HL-60 (cell line): ENCODE measurements around the gene BDH1.

Source experiments
- DNase-seq, 2 experiments: peaks; one replicate each; pipeline ENCODE4 v3.0.0-alpha.2; 2010 to 2020; ENCODE audit warnings: low read depth in 1 of 2, low spot score in 1 of 2
- H3K27ac ChIP-seq: fragments of 250-450 bp; sonication (Bioruptor Pico); replicated peaks from 2 replicates; pipeline ENCODE4 v1.5.1; 2020; ENCODE audit warnings: mild to moderate bottlenecking, moderate library complexity
- H3K27me3 ChIP-seq: fragments of 250-450 bp; sonication (Bioruptor Pico); 2 replicates; pipeline ENCODE4 v1.5.1; 2021; ENCODE audit warnings: mild to moderate bottlenecking, moderate library complexity; ENCODE audit not compliant: insufficient read depth, poor library complexity, severe bottlenecking
- H3K4me3 ChIP-seq: replicated peaks from 2 replicates; pipeline ENCODE4 v1.5.1; 2011; ENCODE audit warnings: mild to moderate bottlenecking, control low read depth, low read length; ENCODE audit not compliant: insufficient read depth
- CTCF ChIP-seq: IDR thresholded peaks from one replicate; pipeline ENCODE4 v1.5.1; 2011; ENCODE audit warnings: low read length, control low read depth, inconsistent platforms; ENCODE audit not compliant: insufficient read depth
- GABPA ChIP-seq: IDR thresholded peaks from 2 replicates; pipeline ENCODE4 v1.6.1; 2012; ENCODE audit warnings: low read depth
- POLR2AphosphoS5 ChIP-seq: IDR thresholded peaks from 2 replicates; pipeline ENCODE4 v1.6.1; 2012; ENCODE audit warnings: low read depth
- REST ChIP-seq: IDR thresholded peaks from 2 replicates; pipeline ENCODE4 v1.6.1; 2012; ENCODE audit warnings: low read depth; ENCODE audit not compliant: insufficient replicate concordance
- SPI1 ChIP-seq: IDR thresholded peaks from 2 replicates; pipeline ENCODE4 v1.6.1; 2012; ENCODE audit warnings: low read depth, mild to moderate bottlenecking, borderline replicate concordance

Gene BDH1

GRCh38 chr3:197521277-197522182, 34.2 kb downstream of the BDH1 start:
- DNase-seq, result no peak
- H3K27ac ChIP-seq, result no peak overlapping the region
- no peaks in the 10 kb centered on the region for H3K27me3 ChIP-seq
- H3K4me3 ChIP-seq, result no peak overlapping the region
- TF ChIP-seq SPI1, result no peak
- no peak for TF ChIP-seq GABPA
- no peak for TF ChIP-seq CTCF
- no peak for TF ChIP-seq REST
- TF ChIP-seq POLR2AphosphoS5, result no peak

GRCh38 chr3:197520311-197521276, 35.2 kb downstream of the BDH1 start:
- no peaks in the 10 kb centered on the region for H3K27me3 ChIP-seq
- TF ChIP-seq REST (no peak), SPI1 (no peak), POLR2AphosphoS5 (no peak), CTCF (no peak), GABPA (no peak)
- no peak for DNase-seq
- H3K27ac ChIP-seq, result no peak overlapping the region
- no peak overlapping the region for H3K4me3 ChIP-seq

- no peak overlapping the region for H3K4me3 ChIP-seq
- no peaks in the 10 kb centered on the region for H3K27me3 ChIP-seq
- TF ChIP-seq CTCF (no peak), POLR2AphosphoS5 (no peak), GABPA (no peak), REST (no peak), SPI1 (no peak)
- DNase-seq, result no peak
- H3K27ac ChIP-seq, result no peak overlapping the region
These were observed 36.0 kb downstream of the BDH1 start for GRCh38 chr3:197519801-197520211.
